ENCODE data around the gene TAS2R16. TPM values are rescaled to one million over a fixed set of nuclear protein-coding genes. Genes with fewer than 3 reads are reported as not detected.
A peak's percentile ranks its signal among the peaks of the same experiment; 100 is the strongest.

Gene TAS2R16
- total and polyA plus RNA-seq, 4 donors, result not detected

DNA sequence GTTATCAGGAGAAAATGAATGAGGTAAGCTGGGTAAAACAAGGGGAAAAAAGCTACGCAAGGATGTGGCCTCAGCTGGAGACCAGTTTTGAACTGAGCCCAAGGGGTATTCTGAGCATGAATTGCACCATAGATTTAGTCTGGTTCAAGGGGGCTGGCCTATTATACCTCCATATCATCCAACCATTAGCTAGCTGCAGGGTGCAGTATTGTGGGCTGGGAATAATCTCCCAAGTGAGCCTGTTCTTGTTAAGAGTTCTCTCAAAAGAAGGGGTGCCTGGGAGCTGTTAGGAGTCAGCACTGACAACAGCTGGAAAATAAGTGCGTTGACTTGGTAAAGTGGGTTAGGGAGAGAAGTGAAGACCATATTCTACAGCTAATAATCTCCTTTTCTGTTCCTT lies 8.0 kb downstream of the TAS2R16 start:
- 94 to 97% methylated on average over 2 of the region's 2 CpGs for WGBS, 2 donors

DNA sequence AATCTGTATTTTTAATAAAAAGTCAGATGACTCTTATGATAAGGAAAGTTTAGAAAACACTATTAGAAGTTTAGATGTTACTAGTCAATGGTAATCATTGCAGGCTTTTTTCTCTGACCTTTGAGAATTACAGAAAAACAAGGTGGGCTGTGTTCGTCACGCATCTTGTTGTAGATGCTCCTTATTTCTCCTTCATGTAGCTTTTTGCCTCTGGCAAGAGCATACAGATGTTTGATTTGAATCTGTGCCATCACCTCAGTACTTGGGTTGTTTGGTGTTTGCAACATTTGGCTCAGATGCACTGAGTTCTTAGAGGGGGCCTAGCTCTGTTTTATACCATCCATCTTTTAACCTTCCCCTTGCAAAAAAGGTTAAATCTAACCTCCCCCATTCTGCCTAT lies 11.5 kb downstream of the TAS2R16 start:
- no peaks in the 10 kb centered on the region for H3K4me1 ChIP-seq (ENCODE audit: control insufficient read depth in 5 of 5, insufficient read depth in 5 of 5, low read length in 5 of 5)
- H3K27ac ChIP-seq (ENCODE audit: low read depth in 1 of 2, low read length in 1 of 2), result no peak overlapping the region
- WGBS, 2 donors, result 78 to 92% methylated on average over 2 of the region's 2 CpGs
- no peaks in the 10 kb centered on the region for H3K27me3 ChIP-seq (ENCODE audit: control insufficient read depth in 3 of 3, insufficient read depth in 3 of 3, low read length in 2 of 3)
- no peak overlapping the region for H3K4me3 ChIP-seq
- TF ChIP-seq, protein P1, sequence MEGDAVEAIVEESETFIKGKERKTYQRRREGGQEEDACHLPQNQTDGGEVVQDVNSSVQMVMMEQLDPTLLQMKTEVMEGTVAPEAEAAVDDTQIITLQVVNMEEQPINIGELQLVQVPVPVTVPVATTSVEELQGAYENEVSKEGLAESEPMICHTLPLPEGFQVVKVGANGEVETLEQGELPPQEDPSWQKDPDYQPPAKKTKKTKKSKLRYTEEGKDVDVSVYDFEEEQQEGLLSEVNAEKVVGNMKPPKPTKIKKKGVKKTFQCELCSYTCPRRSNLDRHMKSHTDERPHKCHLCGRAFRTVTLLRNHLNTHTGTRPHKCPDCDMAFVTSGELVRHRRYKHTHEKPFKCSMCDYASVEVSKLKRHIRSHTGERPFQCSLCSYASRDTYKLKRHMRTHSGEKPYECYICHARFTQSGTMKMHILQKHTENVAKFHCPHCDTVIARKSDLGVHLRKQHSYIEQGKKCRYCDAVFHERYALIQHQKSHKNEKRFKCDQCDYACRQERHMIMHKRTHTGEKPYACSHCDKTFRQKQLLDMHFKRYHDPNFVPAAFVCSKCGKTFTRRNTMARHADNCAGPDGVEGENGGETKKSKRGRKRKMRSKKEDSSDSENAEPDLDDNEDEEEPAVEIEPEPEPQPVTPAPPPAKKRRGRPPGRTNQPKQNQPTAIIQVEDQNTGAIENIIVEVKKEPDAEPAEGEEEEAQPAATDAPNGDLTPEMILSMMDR (IDR thresholded peaks at IDR 0.05; ENCODE audit: control extremely low read depth, extremely low read depth), result no peak
- no peaks in the 10 kb centered on the region for H3K9me3 ChIP-seq (ENCODE audit: control insufficient read depth in 4 of 4, insufficient read depth in 3 of 4, low read length in 3 of 4)
- ATAC-seq (ENCODE audit: insufficient read depth, low FRiP score), result no peak
- peak in 1 of 3 donors; percentile 14 for DNase-seq
- H3K36me3 ChIP-seq (ENCODE audit: control insufficient read depth in 4 of 4, insufficient read depth in 4 of 4, low read length in 4 of 4), result no peaks in the 10 kb centered on the region
- no peak overlapping the region for H3K9ac ChIP-seq (ENCODE audit: insufficient read depth in 1 of 2, low read length in 2 of 2)

More for the DNA sequence above, 8.0 kb downstream of the TAS2R16 start:
- ATAC-seq (ENCODE audit: insufficient read depth, low FRiP score) (no peak), DNase-seq (no peak)
- H3K4me1 ChIP-seq (ENCODE audit: control insufficient read depth in 5 of 5, insufficient read depth in 5 of 5, low read length in 5 of 5), result no peaks in the 10 kb centered on the region
- no peaks in the 10 kb centered on the region for H3K27me3 ChIP-seq (ENCODE audit: control insufficient read depth in 3 of 3, insufficient read depth in 3 of 3, low read length in 2 of 3)
- no peak overlapping the region for H3K27ac ChIP-seq (ENCODE audit: low read depth in 1 of 2, low read length in 1 of 2)
- H3K9ac ChIP-seq (ENCODE audit: insufficient read depth in 1 of 2, low read length in 2 of 2), result no peak overlapping the region
- no peak overlapping the region for H3K4me3 ChIP-seq
- H3K36me3 ChIP-seq (ENCODE audit: control insufficient read depth in 4 of 4, insufficient read depth in 4 of 4, low read length in 4 of 4), result no peaks in the 10 kb centered on the region
- TF ChIP-seq, protein P1 (IDR thresholded peaks at IDR 0.05; ENCODE audit: control extremely low read depth, extremely low read depth), result no peak
- peaks cover 0 to 1% (median 0%) of the 10 kb centered on the region in 4 donors for H3K9me3 ChIP-seq (ENCODE audit: control insufficient read depth in 4 of 4, insufficient read depth in 3 of 4, low read length in 3 of 4)

DNA sequence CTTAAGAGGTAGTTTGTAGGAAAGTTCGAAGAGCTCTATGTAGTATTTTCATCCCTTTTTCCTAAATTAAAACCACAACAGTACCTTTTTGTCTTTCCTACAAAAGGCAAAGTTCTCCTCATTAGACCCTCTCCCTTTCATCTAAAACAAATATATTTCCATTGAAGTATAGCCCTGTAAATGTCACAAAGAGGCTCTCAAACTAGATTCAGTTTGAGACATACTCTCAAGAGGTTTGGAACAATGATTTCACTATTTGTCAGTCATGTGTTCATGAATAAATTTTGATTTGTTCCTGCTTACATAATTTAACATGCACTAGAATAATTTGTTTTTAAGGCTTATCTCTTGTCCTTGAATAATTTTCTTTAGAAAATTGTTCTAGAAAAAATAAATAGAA lies 12.2 kb downstream of the TAS2R16 start:
- Histone ChIP-seq H3K9ac (ENCODE audit: insufficient read depth in 1 of 2, low read length in 2 of 2) (no peak overlapping the region), H3K4me1 (ENCODE audit: control insufficient read depth in 5 of 5, insufficient read depth in 5 of 5, low read length in 5 of 5) (no peaks in the 10 kb centered on the region), H3K27me3 (ENCODE audit: control insufficient read depth in 3 of 3, insufficient read depth in 3 of 3, low read length in 2 of 3) (no peaks in the 10 kb centered on the region), H3K4me3 (no peak overlapping the region), H3K9me3 (ENCODE audit: control insufficient read depth in 4 of 4, insufficient read depth in 3 of 4, low read length in 3 of 4) (no peaks in the 10 kb centered on the region), H3K36me3 (ENCODE audit: control insufficient read depth in 4 of 4, insufficient read depth in 4 of 4, low read length in 4 of 4) (no peaks in the 10 kb centered on the region), H3K27ac (ENCODE audit: low read depth in 1 of 2, low read length in 1 of 2) (no peak overlapping the region)
- TF ChIP-seq, protein P1 (IDR thresholded peaks at IDR 0.05; ENCODE audit: control extremely low read depth, extremely low read depth), result no peak
- 75 to 86% methylated on average over 1 of the region's 1 CpG for WGBS, 2 donors
- DNase-seq (peak in 2 of 3 donors; percentile 24 to 34), ATAC-seq (ENCODE audit: insufficient read depth, low FRiP score) (no peak)

DNA sequence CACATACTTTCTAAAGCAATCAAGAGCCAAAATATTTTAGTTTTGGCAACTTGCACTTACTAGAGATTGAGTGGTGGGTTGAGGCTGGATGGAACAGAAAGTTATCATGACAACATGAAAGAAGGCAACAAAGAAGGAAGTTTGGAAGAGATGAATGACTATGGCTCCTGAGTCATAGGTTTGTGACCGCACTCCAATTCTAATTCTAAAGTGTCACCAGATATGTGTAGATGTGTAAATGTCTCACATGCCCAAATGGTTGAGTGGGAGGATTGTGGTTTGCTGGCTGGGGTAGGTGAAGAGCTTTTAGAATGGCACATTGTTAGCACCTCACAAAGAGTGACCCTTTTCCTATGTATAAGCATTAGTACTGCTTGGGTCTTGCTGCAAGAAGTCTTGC lies 20.2 kb downstream of the TAS2R16 start:
- no peak overlapping the region for H3K9ac ChIP-seq (ENCODE audit: insufficient read depth in 1 of 2, low read length in 2 of 2)
- no peaks in the 10 kb centered on the region for H3K4me1 ChIP-seq (ENCODE audit: control insufficient read depth in 5 of 5, insufficient read depth in 5 of 5, low read length in 5 of 5)
- 73 to 87% methylated on average over 1 of the region's 1 CpG for WGBS, 2 donors
- no peak overlapping the region for H3K4me3 ChIP-seq
- H3K27ac ChIP-seq (ENCODE audit: low read depth in 1 of 2, low read length in 1 of 2), result no peak overlapping the region
- TF ChIP-seq, protein P1 (IDR thresholded peaks at IDR 0.05; ENCODE audit: control extremely low read depth, extremely low read depth), result no peak
- H3K9me3 ChIP-seq (ENCODE audit: control insufficient read depth in 4 of 4, insufficient read depth in 3 of 4, low read length in 3 of 4), result no peaks in the 10 kb centered on the region
- DNase-seq (peak in 1 of 3 donors; percentile 19), ATAC-seq (ENCODE audit: insufficient read depth, low FRiP score) (no peak)
- H3K27me3 ChIP-seq (ENCODE audit: control insufficient read depth in 3 of 3, insufficient read depth in 3 of 3, low read length in 2 of 3), result no peaks in the 10 kb centered on the region
- no peaks in the 10 kb centered on the region for H3K36me3 ChIP-seq (ENCODE audit: control insufficient read depth in 4 of 4, insufficient read depth in 4 of 4, low read length in 4 of 4)

All from lung (tissue), 12 donors.